ENCODE measurements around the gene NTF3. TPM values are rescaled to one million over a fixed set of nuclear protein-coding genes. Genes with fewer than 3 reads are reported as not detected.
"Not testable (repeated sequence)": the region's sequence is repeated elsewhere in the genome, so short reads cannot be mapped to it uniquely, and the experiment has no call there.

The NTF3 gene
- total and polyA plus RNA-seq, 2 donors (not counting 1 experiment from before 2014, with no cell fraction given) = not detected

- Mint-ChIP-seq H3K27ac (no peak overlapping the region), H3K27me3 (peaks cover 62% of the 10 kb centered on the region), H3K9me3 (ENCODE audit: insufficient read depth) (no peaks in the 10 kb centered on the region), H3K4me3 (no peak overlapping the region), H3K4me1 (no peaks in the 10 kb centered on the region)
- Histone ChIP-seq H3K79me2 (ENCODE audit: control insufficient read depth, insufficient read depth, low read length) (no peaks in the 10 kb centered on the region), H3K27ac (ENCODE audit: low read length in 2 of 2) (no peak overlapping the region), H3K4me1 (ENCODE audit: control insufficient read depth in 2 of 2, insufficient read depth in 2 of 2, low read length in 2 of 2) (no peaks in the 10 kb centered on the region), H3K9me3 (ENCODE audit: control extremely low read depth in 1 of 3, control insufficient read depth in 2 of 3, insufficient read depth in 1 of 3, low read length in 2 of 3) (no peaks in the 10 kb centered on the region), H3K4me3 (ENCODE audit: control extremely low read depth in 1 of 5, extremely low read depth in 1 of 5, insufficient read depth in 1 of 5, low read depth in 2 of 5, low read length in 4 of 5) (no peak overlapping the region), H3K4me2 (replicated peaks; ENCODE audit: low read depth, low read length, poor library complexity, severe bottlenecking) (no peak overlapping the region), H3K9ac (ENCODE audit: low read length) (no peak overlapping the region), H3K27me3 (replicated peaks in 1 of 4; ENCODE audit: control extremely low read depth in 1 of 4, control insufficient read depth in 3 of 4, insufficient read depth in 4 of 4, low read length in 3 of 4) (peaks cover 0 to 4% (median 0%) of the 10 kb centered on the region in 4 experiments), H3K36me3 (replicated peaks in 1 of 2; ENCODE audit: control extremely low read depth in 1 of 2, control insufficient read depth in 1 of 2, extremely low read depth in 1 of 2, insufficient read depth in 2 of 2, low read length in 1 of 2) (no peaks in the 10 kb centered on the region), H2AFZ (ENCODE audit: insufficient read depth, low read depth, low read length, poor library complexity, severe bottlenecking) (no peak overlapping the region), H4K20me1 (ENCODE audit: control insufficient read depth, insufficient read depth, low read length, poor library complexity, severe bottlenecking) (no peaks in the 10 kb centered on the region)
- POLR2A ChIA-PET = no interaction called here
- CTCF ChIA-PET = no interaction called here
- 81% methylated on average over 6 of the region's 10 CpGs for WGBS (ENCODE audit: insufficient coverage)
- DNase-seq (no peak), ATAC-seq (ENCODE audit: low read depth) (no peak)
- intact Hi-C loops (cut with micrococcal nuclease) = no loop called here
- TF ChIP-seq EZH2 (IDR thresholded peaks at IDR 0.05; ENCODE audit: borderline replicate concordance, insufficient read depth, low read depth, low read length, poor library complexity, severe bottlenecking) (no peak), CTCF (IDR thresholded peaks at IDR 0.05) (no peak)
Observed at GRCh38 chr12:5534426-5535199, 102.7 kb downstream of the NTF3 start.

- H3K4me1 Mint-ChIP-seq = no peaks in the 10 kb centered on the region
- no peaks in the 10 kb centered on the region for H3K9me3 ChIP-seq (ENCODE audit: control extremely low read depth in 1 of 3, control insufficient read depth in 2 of 3, insufficient read depth in 1 of 3, low read length in 2 of 3)
- POLR2A ChIA-PET = no interaction called here
- H3K27ac ChIP-seq (ENCODE audit: low read length in 2 of 2) = no peak overlapping the region
- ATAC-seq (ENCODE audit: low read depth) (no peak), DNase-seq (no peak)
- peaks cover 62% of the 10 kb centered on the region for H3K27me3 Mint-ChIP-seq
- no peaks in the 10 kb centered on the region for H4K20me1 ChIP-seq (ENCODE audit: control insufficient read depth, insufficient read depth, low read length, poor library complexity, severe bottlenecking)
- no peak for TF ChIP-seq CTCF (IDR thresholded peaks at IDR 0.05)
- no peak for TF ChIP-seq EZH2 (IDR thresholded peaks at IDR 0.05; ENCODE audit: borderline replicate concordance, insufficient read depth, low read depth, low read length, poor library complexity, severe bottlenecking)
- no peak overlapping the region for H3K4me2 ChIP-seq (replicated peaks; ENCODE audit: low read depth, low read length, poor library complexity, severe bottlenecking)
- H3K9me3 Mint-ChIP-seq (ENCODE audit: insufficient read depth) = no peaks in the 10 kb centered on the region
- no peaks in the 10 kb centered on the region for H3K79me2 ChIP-seq (ENCODE audit: control insufficient read depth, insufficient read depth, low read length)
- intact Hi-C loops (cut with micrococcal nuclease) = no loop called here
- H3K4me3 Mint-ChIP-seq = no peak overlapping the region
- peaks cover 0 to 4% (median 0%) of the 10 kb centered on the region in 4 experiments for H3K27me3 ChIP-seq (replicated peaks in 1 of 4; ENCODE audit: control extremely low read depth in 1 of 4, control insufficient read depth in 3 of 4, insufficient read depth in 4 of 4, low read length in 3 of 4)
- no peak overlapping the region for H3K9ac ChIP-seq (ENCODE audit: low read length)
- CTCF ChIA-PET = no interaction called here
- H3K27ac Mint-ChIP-seq = no peak overlapping the region
- no peak overlapping the region for H2AFZ ChIP-seq (ENCODE audit: insufficient read depth, low read depth, low read length, poor library complexity, severe bottlenecking)
- no peak overlapping the region for H3K4me3 ChIP-seq (ENCODE audit: control extremely low read depth in 1 of 5, extremely low read depth in 1 of 5, insufficient read depth in 1 of 5, low read depth in 2 of 5, low read length in 4 of 5)
- WGBS (ENCODE audit: insufficient coverage) = 100% methylated on average over 1 of the region's 3 CpGs
- no peaks in the 10 kb centered on the region for H3K36me3 ChIP-seq (replicated peaks in 1 of 2; ENCODE audit: control extremely low read depth in 1 of 2, control insufficient read depth in 1 of 2, extremely low read depth in 1 of 2, insufficient read depth in 2 of 2, low read length in 1 of 2)
- H3K4me1 ChIP-seq (ENCODE audit: control insufficient read depth in 2 of 2, insufficient read depth in 2 of 2, low read length in 2 of 2) = no peaks in the 10 kb centered on the region
Observed at GRCh38 chr12:5535541-5535940, 103.6 kb downstream of the NTF3 start.

GRCh38 chr12:5537026-5537615 lies 105.2 kb downstream of the NTF3 start:
- H3K9ac ChIP-seq (ENCODE audit: low read length); ATAC-seq (ENCODE audit: low read depth); H3K27ac ChIP-seq (ENCODE audit: low read length in 2 of 2); POLR2A ChIA-PET; H3K27ac Mint-ChIP-seq; H3K79me2 ChIP-seq (ENCODE audit: control insufficient read depth, insufficient read depth, low read length); H3K9me3 Mint-ChIP-seq (ENCODE audit: insufficient read depth); H3K4me3 Mint-ChIP-seq; H4K20me1 ChIP-seq (ENCODE audit: control insufficient read depth, insufficient read depth, low read length, poor library complexity, severe bottlenecking); H2AFZ ChIP-seq (ENCODE audit: insufficient read depth, low read depth, low read length, poor library complexity, severe bottlenecking); CTCF ChIA-PET; H3K36me3 ChIP-seq (replicated peaks in 1 of 2; ENCODE audit: control extremely low read depth in 1 of 2, control insufficient read depth in 1 of 2, extremely low read depth in 1 of 2, insufficient read depth in 2 of 2, low read length in 1 of 2); H3K4me3 ChIP-seq (ENCODE audit: control extremely low read depth in 1 of 5, extremely low read depth in 1 of 5, insufficient read depth in 1 of 5, low read depth in 2 of 5, low read length in 4 of 5); H3K9me3 ChIP-seq (ENCODE audit: control extremely low read depth in 1 of 3, control insufficient read depth in 2 of 3, insufficient read depth in 1 of 3, low read length in 2 of 3); H3K27me3 ChIP-seq (replicated peaks in 1 of 4; ENCODE audit: control extremely low read depth in 1 of 4, control insufficient read depth in 3 of 4, insufficient read depth in 4 of 4, low read length in 3 of 4); H3K4me1 ChIP-seq (ENCODE audit: control insufficient read depth in 2 of 2, insufficient read depth in 2 of 2, low read length in 2 of 2); H3K4me1 Mint-ChIP-seq; H3K4me2 ChIP-seq (replicated peaks; ENCODE audit: low read depth, low read length, poor library complexity, severe bottlenecking); DNase-seq; intact Hi-C loops (cut with micrococcal nuclease): not testable (repeated sequence)
- H3K27me3 Mint-ChIP-seq = peaks cover 51% of the 10 kb centered on the region
- WGBS (ENCODE audit: insufficient coverage) = 29% methylated on average over 7 of the region's 13 CpGs

Measured in B cell (primary cell).